Activated naive CD8-positive, alpha-beta T cell treated with anti-CD3 and anti-CD28 coated beads, Interleukin-2, amount 50 U/mL, for 24 hours (primary cell): Measurements from ENCODE around the gene MED23.
"Not testable (repeated sequence)": the region's sequence is repeated elsewhere in the genome, so short reads cannot be mapped to it uniquely, and the experiment has no call there.

Experiments
- ATAC-seq: fragments of 150-1000 bp; cut with Tn5 transposase; one replicate; pipeline ENCODE4 v1.10.0; 2021
- DNase-seq: peaks from one replicate; pipeline ENCODE4 v3.0.0; 2021
- H3K27ac Mint-ChIP-seq: one replicate; pipeline ENCODE4 v1.8.0; 2021; ENCODE audit warnings: mild to moderate bottlenecking, mixed read lengths
- H3K27me3 Mint-ChIP-seq: one replicate; pipeline ENCODE4 v1.8.0; 2021; ENCODE audit warnings: mixed read lengths
- H3K36me3 Mint-ChIP-seq: one replicate; pipeline ENCODE4 v1.8.0; 2021; ENCODE audit warnings: low read depth, mixed read lengths
- H3K4me1 Mint-ChIP-seq: one replicate; pipeline ENCODE4 v1.8.0; 2021; ENCODE audit warnings: mixed read lengths
- H3K4me3 Mint-ChIP-seq: one replicate; pipeline ENCODE4 v1.8.0; 2021; ENCODE audit warnings: mild to moderate bottlenecking, moderate library complexity, mixed read lengths
- H3K9me3 Mint-ChIP-seq: one replicate; pipeline ENCODE4 v1.8.0; 2021; ENCODE audit warnings: mixed read lengths

MED23 gene

GRCh38 chr6:131574686-131575085 lies 53.4 kb downstream of the MED23 start:
- no peak for DNase-seq
- peaks cover 14% of the 10 kb centered on the region for H3K36me3 Mint-ChIP-seq
- no peaks in the 10 kb centered on the region for H3K27me3 Mint-ChIP-seq

DNA sequence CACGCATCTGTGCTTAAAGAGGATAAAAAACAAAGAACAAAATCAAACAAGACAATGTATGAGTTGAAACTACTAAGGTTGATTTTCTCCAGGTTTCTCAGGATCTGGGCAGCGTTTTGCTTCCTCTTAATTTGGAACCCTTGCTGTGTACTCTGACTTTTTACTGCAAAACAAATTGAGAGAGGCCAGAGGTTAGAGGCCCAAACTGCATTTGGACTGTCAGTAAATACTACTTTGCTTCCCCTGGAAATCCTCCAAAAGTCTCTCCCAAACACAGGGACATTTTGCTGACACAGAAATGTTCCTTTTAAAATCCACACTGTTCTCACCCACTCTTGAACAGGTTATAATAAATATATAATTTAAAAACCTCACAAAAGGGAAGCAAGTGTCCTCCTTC lies 53.9 kb downstream of the MED23 start:
- DNase-seq: no peak
- Mint-ChIP-seq H3K36me3 (peaks cover 13% of the 10 kb centered on the region), H3K4me3 (no peak overlapping the region), H3K27ac (no peak overlapping the region), H3K9me3 (no peaks in the 10 kb centered on the region), H3K4me1 (no peaks in the 10 kb centered on the region), H3K27me3 (no peaks in the 10 kb centered on the region)
- no peak for ATAC-seq

More at GRCh38 chr6:131574686-131575085, 53.4 kb downstream of the MED23 start:
- no peaks in the 10 kb centered on the region for H3K4me1 Mint-ChIP-seq
- H3K4me3 Mint-ChIP-seq: no peak overlapping the region
- H3K27ac Mint-ChIP-seq: no peak overlapping the region
- no peaks in the 10 kb centered on the region for H3K9me3 Mint-ChIP-seq
- ATAC-seq: no peak

DNA sequence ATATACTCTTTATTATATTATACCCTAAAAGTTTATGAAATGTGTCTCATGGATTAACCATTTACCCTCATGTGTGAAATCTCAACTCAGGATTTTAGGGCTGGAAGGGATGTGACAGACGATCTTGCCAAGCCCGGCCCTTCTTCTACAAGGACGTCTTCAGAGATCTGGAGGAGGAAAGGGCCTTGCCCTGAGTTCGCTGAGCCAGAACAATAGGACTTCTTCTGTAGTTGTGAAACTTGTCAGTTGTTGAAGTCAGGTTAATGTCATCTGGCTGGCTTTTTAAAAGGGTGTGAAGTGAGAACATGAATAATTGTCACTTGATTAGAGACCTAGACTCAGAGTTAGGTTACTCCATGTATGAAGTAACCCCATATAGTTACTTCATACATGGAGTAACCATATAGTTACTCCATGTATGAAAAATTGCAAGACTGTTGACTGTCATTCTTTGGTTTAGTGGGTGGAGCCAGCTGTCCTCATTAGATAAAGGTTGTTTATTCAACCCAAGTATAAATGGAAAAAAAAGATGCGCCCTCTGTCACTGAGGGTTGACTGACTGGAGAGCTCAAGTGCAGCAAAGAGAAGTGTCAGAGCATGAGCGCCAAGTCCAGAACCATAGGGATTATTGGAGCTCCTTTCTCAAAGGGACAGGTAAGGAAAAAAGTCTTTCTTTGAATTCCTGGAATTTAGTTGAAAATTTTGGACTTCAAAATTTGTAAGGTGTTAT lies 55.2 kb downstream of the MED23 start, which contains the start of gene ARG1:
Gene ARG1 (plus strand): TSS at position 541 of the 730 bp plus-strand sequence. CDS start 57 bp downstream, at position 598.
- ATAC-seq (no peak), DNase-seq (no peak)
- Mint-ChIP-seq H3K4me3 (no peak within 1 kb of the TSS), H3K27me3 (no peaks in the 10 kb centered on the region), H3K9me3 (no peaks in the 10 kb centered on the region), H3K4me1 (no peaks in the 10 kb centered on the region), H3K27ac (no peak within 1 kb of the TSS), H3K36me3 (peaks cover 9% of the 10 kb centered on the region)

DNA sequence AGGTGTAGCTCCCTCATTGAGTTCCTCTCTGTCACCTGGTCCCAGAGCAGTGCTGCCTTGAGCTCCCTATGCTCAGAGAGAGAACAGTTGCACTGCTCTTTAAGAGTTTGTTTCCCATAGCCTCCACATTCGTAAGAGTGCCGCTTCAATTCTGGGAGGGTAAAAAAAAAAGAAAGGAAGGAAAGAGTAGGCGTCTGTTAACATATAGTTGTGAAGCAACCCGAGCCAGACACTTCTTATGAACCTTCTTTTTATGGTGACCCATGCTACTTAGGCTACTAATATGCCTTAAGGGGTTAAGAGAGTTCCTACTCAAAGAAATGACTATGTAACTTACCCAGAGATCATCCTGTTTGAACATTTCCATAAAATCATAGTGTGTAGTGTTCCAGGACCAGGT lies 59.3 kb downstream of the MED23 start:
- no peaks in the 10 kb centered on the region for H3K9me3 Mint-ChIP-seq
- no peaks in the 10 kb centered on the region for H3K27me3 Mint-ChIP-seq
- peaks cover 7% of the 10 kb centered on the region for H3K36me3 Mint-ChIP-seq
- no peak overlapping the region for H3K4me3 Mint-ChIP-seq
- ATAC-seq: no peak
- DNase-seq: no peak
- H3K4me1 Mint-ChIP-seq: no peaks in the 10 kb centered on the region
- no peak overlapping the region for H3K27ac Mint-ChIP-seq

DNA sequence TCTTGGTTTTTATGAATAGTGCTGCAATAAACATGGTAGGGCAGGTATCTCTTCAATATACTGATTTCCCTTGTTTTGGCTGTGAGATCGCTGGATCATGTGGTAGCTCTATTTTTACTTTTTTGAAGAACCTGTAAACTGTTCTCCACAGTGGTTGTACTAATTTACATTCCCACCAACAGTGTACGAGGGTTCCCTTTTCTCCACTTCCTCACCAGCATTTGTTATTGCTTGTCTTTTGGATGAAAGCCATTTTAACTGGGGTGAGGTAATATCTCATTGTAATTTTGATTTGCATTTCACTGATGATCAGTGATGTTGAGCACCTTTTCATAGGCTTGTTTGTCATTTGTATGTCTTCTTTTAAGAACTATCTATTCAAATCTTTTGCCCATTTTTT lies 63.0 kb downstream of the MED23 start:
- peaks cover 2% of the 10 kb centered on the region for H3K36me3 Mint-ChIP-seq
- no peak overlapping the region for H3K27ac Mint-ChIP-seq
- H3K27me3 Mint-ChIP-seq: no peaks in the 10 kb centered on the region
- H3K9me3 Mint-ChIP-seq: no peaks in the 10 kb centered on the region
- H3K4me1 Mint-ChIP-seq: no peaks in the 10 kb centered on the region
- ATAC-seq (no peak), DNase-seq (no peak)
- no peak overlapping the region for H3K4me3 Mint-ChIP-seq

DNA sequence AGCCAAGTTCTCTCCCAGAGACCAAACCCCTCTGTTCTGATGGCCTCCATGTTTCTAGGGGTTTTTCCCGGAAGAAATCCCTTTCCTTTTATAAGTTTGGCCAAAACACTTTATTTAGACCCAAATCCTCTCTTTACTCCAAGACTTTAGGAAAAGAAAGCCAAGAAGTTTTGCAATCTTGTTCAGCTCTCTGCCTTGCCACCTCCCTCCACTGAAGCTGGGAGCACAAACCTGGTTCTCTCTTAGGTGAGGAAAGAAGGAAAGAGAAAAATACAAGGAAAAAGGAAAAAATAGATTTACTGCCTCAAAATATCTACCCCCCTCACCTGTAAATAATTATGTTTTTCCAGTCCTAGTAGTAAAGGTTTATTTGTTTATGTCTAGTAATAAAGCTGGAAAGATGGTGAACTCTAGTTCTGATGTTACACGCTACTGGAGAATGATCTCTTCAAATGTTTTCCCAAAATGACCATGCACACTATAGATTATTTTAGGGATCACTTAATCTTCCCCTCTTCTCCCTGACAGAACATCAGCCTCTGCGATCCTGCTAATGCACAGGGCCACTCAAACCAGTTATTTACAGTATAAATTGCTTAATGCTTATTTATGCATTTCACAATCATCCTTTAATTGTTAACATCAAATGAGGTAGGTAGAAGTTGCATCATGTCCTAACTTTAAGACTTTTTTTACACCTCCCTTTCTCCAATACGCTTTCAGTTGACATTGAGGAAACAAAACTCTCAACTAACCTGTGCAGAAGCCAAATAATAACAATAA lies 65.9 kb downstream of the MED23 start:
- Mint-ChIP-seq H3K4me1 (no peaks in the 10 kb centered on the region), H3K36me3 (no peaks in the 10 kb centered on the region), H3K27me3 (no peaks in the 10 kb centered on the region), H3K9me3 (no peaks in the 10 kb centered on the region), H3K27ac (no peak overlapping the region), H3K4me3 (no peak overlapping the region)
- DNase-seq (no peak), ATAC-seq (no peak)

DNA sequence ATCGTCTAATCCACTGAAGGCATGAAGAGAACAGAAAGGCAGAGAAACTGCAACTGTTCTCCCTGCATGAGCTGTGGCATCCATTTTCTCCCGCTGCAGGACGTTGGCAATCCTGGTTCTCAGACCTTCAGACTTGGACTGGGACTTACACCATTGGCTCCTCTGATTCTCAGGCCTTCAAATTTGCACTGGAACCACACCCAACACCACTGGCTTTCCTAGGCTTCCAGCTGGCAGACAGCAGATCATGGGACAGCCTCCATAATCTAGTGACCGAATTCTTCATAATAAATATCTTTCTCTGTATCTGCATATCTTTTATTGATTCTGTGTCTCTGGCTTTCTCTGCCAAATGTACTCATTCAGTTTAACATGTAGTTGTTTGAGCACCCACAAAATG lies 69.1 kb downstream of the MED23 start:
- Mint-ChIP-seq H3K36me3 (no peaks in the 10 kb centered on the region), H3K27me3 (no peaks in the 10 kb centered on the region), H3K4me3 (no peak overlapping the region), H3K27ac (no peak overlapping the region), H3K4me1 (no peaks in the 10 kb centered on the region), H3K9me3 (no peaks in the 10 kb centered on the region)
- no peak for DNase-seq
- no peak for ATAC-seq

DNA sequence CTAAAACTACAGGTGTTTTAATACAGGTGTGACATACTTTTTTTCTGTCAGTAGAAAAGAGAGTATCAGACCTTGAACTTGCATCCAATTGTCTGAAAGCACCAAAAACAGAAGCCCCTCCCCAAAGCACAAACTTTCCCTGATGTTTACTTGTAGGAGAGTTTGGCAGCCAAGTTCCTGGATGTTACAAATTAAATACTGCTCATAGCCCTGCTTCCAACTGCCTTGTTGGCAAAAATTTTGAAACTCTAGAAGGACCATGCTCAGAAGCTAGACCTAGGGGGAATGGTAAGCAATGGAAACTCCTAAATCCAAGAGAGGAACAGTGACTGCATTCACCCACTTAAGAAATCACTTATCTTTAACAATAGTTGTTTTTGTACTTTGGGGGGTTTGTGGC lies 72.0 kb downstream of the MED23 start:
- no peak overlapping the region for H3K27ac Mint-ChIP-seq
- no peak overlapping the region for H3K4me3 Mint-ChIP-seq
- H3K4me1 Mint-ChIP-seq: no peaks in the 10 kb centered on the region
- H3K36me3 Mint-ChIP-seq: no peaks in the 10 kb centered on the region
- ATAC-seq (no peak), DNase-seq (no peak)
- no peaks in the 10 kb centered on the region for H3K27me3 Mint-ChIP-seq
- no peaks in the 10 kb centered on the region for H3K9me3 Mint-ChIP-seq

GRCh38 chr6:131552572-131552971 lies 75.5 kb downstream of the MED23 start:
- Mint-ChIP-seq H3K27me3 (no peaks in the 10 kb centered on the region), H3K4me3 (no peak overlapping the region), H3K27ac (no peak overlapping the region), H3K4me1 (no peaks in the 10 kb centered on the region), H3K9me3 (no peaks in the 10 kb centered on the region), H3K36me3 (no peaks in the 10 kb centered on the region)
- no peak for ATAC-seq
- no peak for DNase-seq

DNA sequence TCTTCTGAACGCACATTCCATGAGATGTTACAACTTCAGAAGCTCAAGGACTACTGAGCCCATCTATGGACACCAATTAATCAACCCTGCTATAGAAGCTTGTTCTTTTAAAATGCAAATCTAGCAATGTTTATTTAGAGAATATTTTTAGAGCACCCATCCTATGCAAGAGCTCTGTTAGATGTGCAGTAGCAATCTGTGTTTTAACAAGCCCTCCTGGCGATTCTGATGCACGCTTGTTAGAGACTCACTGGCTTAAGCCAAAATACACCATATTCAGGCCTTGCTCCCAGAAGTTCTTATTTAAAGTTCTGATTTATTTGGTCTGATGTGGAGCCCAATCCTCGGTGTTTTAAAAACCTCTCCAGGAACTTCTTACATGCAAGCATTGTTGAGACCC lies 76.1 kb downstream of the MED23 start:
- ATAC-seq (no peak), DNase-seq (no peak)
- Mint-ChIP-seq H3K9me3 (no peaks in the 10 kb centered on the region), H3K4me1 (no peaks in the 10 kb centered on the region), H3K36me3 (no peaks in the 10 kb centered on the region), H3K27ac (no peak overlapping the region), H3K27me3 (no peaks in the 10 kb centered on the region), H3K4me3 (no peak overlapping the region)

- no peaks in the 10 kb centered on the region for H3K36me3 Mint-ChIP-seq
- H3K4me3 Mint-ChIP-seq: no peak overlapping the region
- no peak overlapping the region for H3K27ac Mint-ChIP-seq
- H3K4me1 Mint-ChIP-seq: no peaks in the 10 kb centered on the region
- no peaks in the 10 kb centered on the region for H3K27me3 Mint-ChIP-seq
- ATAC-seq (no peak), DNase-seq (no peak)
- H3K9me3 Mint-ChIP-seq: no peaks in the 10 kb centered on the region
These were observed 78.2 kb downstream of the MED23 start for GRCh38 chr6:131549811-131550210.

GRCh38 chr6:131548441-131548840 lies 79.6 kb downstream of the MED23 start:
- Mint-ChIP-seq H3K4me1 (no peaks in the 10 kb centered on the region), H3K27me3 (no peaks in the 10 kb centered on the region), H3K27ac (no peak overlapping the region), H3K36me3 (no peaks in the 10 kb centered on the region), H3K4me3 (no peak overlapping the region), H3K9me3 (no peaks in the 10 kb centered on the region)
- ATAC-seq (no peak), DNase-seq (no peak)

- DNase-seq (no peak), ATAC-seq (no peak)
- Mint-ChIP-seq H3K4me1 (no peaks in the 10 kb centered on the region), H3K4me3 (no peak overlapping the region), H3K27me3 (no peaks in the 10 kb centered on the region), H3K27ac (no peak overlapping the region), H3K9me3 (no peaks in the 10 kb centered on the region), H3K36me3 (no peaks in the 10 kb centered on the region)
These were observed 80.6 kb downstream of the MED23 start for GRCh38 chr6:131547488-131547887.

GRCh38 chr6:131545317-131545716 lies 82.7 kb downstream of the MED23 start:
- ATAC-seq: no peak
- no peak overlapping the region for H3K4me3 Mint-ChIP-seq
- no peaks in the 10 kb centered on the region for H3K4me1 Mint-ChIP-seq
- no peaks in the 10 kb centered on the region for H3K27me3 Mint-ChIP-seq
- H3K36me3 Mint-ChIP-seq: no peaks in the 10 kb centered on the region
- no peaks in the 10 kb centered on the region for H3K9me3 Mint-ChIP-seq
- DNase-seq: no peak
- H3K27ac Mint-ChIP-seq: no peak overlapping the region

DNA sequence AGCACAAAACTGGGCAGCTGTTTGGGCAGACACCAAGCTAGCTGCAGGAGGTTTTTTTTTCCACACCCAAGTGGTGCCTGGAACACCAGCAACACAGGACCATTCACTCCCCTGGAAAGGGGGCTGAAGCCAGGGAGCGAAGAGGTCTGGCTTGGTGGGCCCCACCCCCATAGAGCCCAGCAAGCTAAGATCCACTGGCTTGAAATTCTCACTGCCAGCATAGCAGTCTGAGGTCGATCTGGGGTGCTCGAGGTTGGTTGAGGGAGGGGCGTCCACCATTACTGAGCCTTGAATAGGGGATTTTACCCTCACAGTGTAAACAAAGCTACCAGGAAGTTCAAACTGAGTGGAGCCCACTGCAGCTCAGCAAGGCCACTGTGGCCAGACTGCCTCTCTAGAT lies 89.4 kb downstream of the MED23 start:
- H3K27me3 Mint-ChIP-seq: not testable (repeated sequence)

More for the DNA sequence above, 89.4 kb downstream of the MED23 start:
- H3K4me1 Mint-ChIP-seq, H3K36me3 Mint-ChIP-seq, ATAC-seq, H3K27ac Mint-ChIP-seq, DNase-seq, H3K4me3 Mint-ChIP-seq, H3K9me3 Mint-ChIP-seq: not testable (repeated sequence)
